Karpas-422 (cell line): Measurements from ENCODE around the gene LYPD6. TPM values are rescaled to one million over a fixed set of nuclear protein-coding genes. Genes with fewer than 3 reads are reported as not detected.

Experiments
- DNase-seq: peaks from one replicate; pipeline ENCODE4 v3.0.0-alpha.2; 2015
- H2AFZ ChIP-seq: fragments of 200-600 bp; sonication (generic); 2 replicates; pipeline ENCODE4 v1.6.1; 2014; ENCODE audit warnings: antibody characterized with exemption, low read length, mixed read lengths
- H3K27ac ChIP-seq: fragments of 200-600 bp; sonication (generic); 2 replicates; pipeline ENCODE4 v1.5.1; 2014; ENCODE audit warnings: mild to moderate bottlenecking, low read length, moderate library complexity
- H3K27me3 ChIP-seq: fragments of 200-600 bp; sonication (generic); 2 replicates; pipeline ENCODE4 v1.6.1; 2014; ENCODE audit warnings: low read length, mixed read lengths
- H3K36me3 ChIP-seq: fragments of 200-600 bp; sonication (generic); 2 replicates; pipeline ENCODE4 v1.6.1; 2014; ENCODE audit warnings: low read length, mixed read lengths; ENCODE audit not compliant: insufficient read depth
- H3K4me1 ChIP-seq: fragments of 200-600 bp; sonication (generic); 2 replicates; pipeline ENCODE4 v1.6.1; 2014; ENCODE audit warnings: mild to moderate bottlenecking, low read length, mixed read lengths
- H3K4me2 ChIP-seq: fragments of 200-600 bp; sonication (generic); 2 replicates; pipeline ENCODE4 v1.6.1; 2014; ENCODE audit warnings: low read length, low read depth, mild to moderate bottlenecking; ENCODE audit not compliant: poor library complexity, severe bottlenecking
- H3K4me3 ChIP-seq: fragments of 200-600 bp; sonication (generic); 2 replicates; pipeline ENCODE4 v1.5.1; 2014; ENCODE audit warnings: mild to moderate bottlenecking, antibody characterized with exemption, low read length, mixed read lengths
- H3K79me2 ChIP-seq: fragments of 200-600 bp; sonication (generic); 2 replicates; pipeline ENCODE4 v1.6.1; 2014; ENCODE audit warnings: mild to moderate bottlenecking, low read length, mixed read lengths
- H3K9ac ChIP-seq: fragments of 200-600 bp; sonication (generic); 2 replicates; pipeline ENCODE4 v1.6.0; 2014; ENCODE audit warnings: low read length
- H3K9me2 ChIP-seq: fragments of 200-600 bp; sonication (generic), shearing (Covaris generic); replicated peaks from 2 replicates; pipeline ENCODE4 v1.6.0; 2014; ENCODE audit warnings: mild to moderate bottlenecking, low read length, moderate library complexity; ENCODE audit not compliant: insufficient read depth
- H3K9me3 ChIP-seq: fragments of 300-700, 200-600 bp; sonication (generic); 2 replicates; pipeline ENCODE4 v1.6.1; 2014; ENCODE audit warnings: low read length, mixed read lengths
- H4K20me1 ChIP-seq: fragments of 200-600 bp; sonication (generic); 2 replicates; pipeline ENCODE4 v1.6.1; 2014; ENCODE audit warnings: mild to moderate bottlenecking, antibody characterized with exemption, low read length, low read depth; ENCODE audit not compliant: insufficient read depth
- total RNA-seq: library from RNA; depleted of rRNA; stranded (reverse); fragments of >200 nt; shearing (Covaris generic); gene quantifications from 2 replicates; pipeline ENCODE4 v1.2.3, GENCODE V29; 2014; ENCODE audit warnings: low replicate concordance

The LYPD6 gene
- total RNA-seq, 1 experiment from 2014 or later, result not detected

DNA sequence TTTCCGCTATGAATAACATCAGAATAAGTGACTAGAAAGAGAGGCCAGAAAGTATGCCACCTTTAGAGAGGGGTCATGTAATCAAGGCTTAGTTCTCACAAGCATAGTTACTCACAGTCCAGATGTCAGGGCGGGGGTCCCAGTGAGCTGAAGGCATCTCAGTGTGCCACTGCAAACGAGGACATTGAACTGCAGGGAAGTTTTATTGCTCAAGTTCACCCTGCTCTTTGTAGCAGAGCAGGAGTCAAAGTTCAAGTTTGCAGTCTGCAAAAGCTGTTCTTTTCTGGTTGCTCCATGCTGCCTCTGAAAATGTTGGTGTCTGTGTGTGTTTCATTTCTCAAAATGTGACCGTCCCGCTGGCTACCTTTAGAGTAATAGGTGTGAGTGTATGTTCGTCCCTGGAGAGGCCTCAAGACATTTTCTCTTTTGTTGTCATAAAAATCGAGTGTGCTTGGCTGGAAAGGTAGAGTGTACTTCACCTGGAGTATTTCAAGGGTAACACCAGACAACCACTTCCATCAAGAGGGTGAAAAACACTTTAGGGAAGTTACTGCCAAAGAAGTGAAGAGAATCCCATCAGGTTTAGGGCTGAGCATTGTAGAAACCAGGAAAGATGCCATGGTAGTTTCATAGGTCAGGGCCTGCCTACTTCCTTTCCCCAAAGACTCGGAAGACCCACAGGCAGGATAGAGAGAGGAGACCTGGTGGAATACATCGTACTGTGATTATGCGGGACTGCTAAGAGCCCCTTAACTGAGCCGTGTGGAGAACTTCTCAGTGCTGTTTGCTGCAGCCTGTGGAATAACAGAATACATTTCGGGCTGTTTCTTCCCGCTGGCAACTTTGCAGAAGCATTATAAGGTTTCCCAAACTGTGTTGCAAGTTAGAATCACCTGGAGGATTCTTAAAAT is 89.9 kb downstream of the LYPD6 start:
- Histone ChIP-seq H2AFZ (no peak overlapping the region), H3K9me2 (no peaks in the 10 kb centered on the region), H3K9ac (no peak overlapping the region), H3K79me2 (no peaks in the 10 kb centered on the region), H3K4me2 (no peak overlapping the region), H3K36me3 (no peaks in the 10 kb centered on the region), H3K9me3 (no peaks in the 10 kb centered on the region), H4K20me1 (no peaks in the 10 kb centered on the region), H3K4me3 (no peak overlapping the region), H3K27me3 (no peaks in the 10 kb centered on the region), H3K4me1 (no peaks in the 10 kb centered on the region), H3K27ac (no peak overlapping the region)
- no peak for DNase-seq

DNA sequence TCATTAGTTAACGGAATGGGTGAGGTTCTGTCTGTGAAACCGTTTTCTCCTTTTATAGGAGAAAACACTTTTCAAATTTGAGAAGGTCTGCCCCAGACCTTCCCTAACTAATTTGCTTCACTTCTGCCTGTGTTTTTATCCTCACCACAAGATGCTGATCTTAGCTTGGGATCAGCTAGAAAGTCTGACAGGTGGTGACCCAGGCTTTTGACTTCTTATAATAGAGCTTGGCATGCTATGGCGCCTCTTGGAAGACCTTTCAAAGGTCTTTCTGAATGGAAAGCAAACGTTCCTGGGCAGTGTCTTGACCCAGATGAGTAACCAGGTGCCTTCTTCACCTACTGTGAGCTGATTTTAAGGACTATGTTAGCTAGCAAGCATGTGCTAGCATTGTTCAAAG is 91.4 kb downstream of the LYPD6 start:
- no peaks in the 10 kb centered on the region for H3K4me1 ChIP-seq
- H3K36me3 ChIP-seq, result no peaks in the 10 kb centered on the region
- no peak overlapping the region for H3K4me3 ChIP-seq
- H3K27ac ChIP-seq, result no peak overlapping the region
- H3K27me3 ChIP-seq, result no peaks in the 10 kb centered on the region
- no peak for DNase-seq
- no peaks in the 10 kb centered on the region for H3K9me3 ChIP-seq
- no peaks in the 10 kb centered on the region for H4K20me1 ChIP-seq
- H3K4me2 ChIP-seq, result no peak overlapping the region
- H3K9ac ChIP-seq, result no peak overlapping the region
- H2AFZ ChIP-seq, result no peak overlapping the region
- H3K9me2 ChIP-seq, result no peaks in the 10 kb centered on the region
- H3K79me2 ChIP-seq, result no peaks in the 10 kb centered on the region

- no peaks in the 10 kb centered on the region for H3K27me3 ChIP-seq
- H3K4me2 ChIP-seq, result no peak overlapping the region
- no peaks in the 10 kb centered on the region for H3K36me3 ChIP-seq
- no peaks in the 10 kb centered on the region for H4K20me1 ChIP-seq
- no peaks in the 10 kb centered on the region for H3K4me1 ChIP-seq
- H3K27ac ChIP-seq, result no peak overlapping the region
- no peak overlapping the region for H2AFZ ChIP-seq
- no peak overlapping the region for H3K9ac ChIP-seq
- no peaks in the 10 kb centered on the region for H3K9me3 ChIP-seq
- no peaks in the 10 kb centered on the region for H3K79me2 ChIP-seq
- no peak overlapping the region for H3K4me3 ChIP-seq
- no peak for DNase-seq
- H3K9me2 ChIP-seq, result no peaks in the 10 kb centered on the region
Observed at GRCh38 chr2:149422337-149422990, 92.1 kb downstream of the LYPD6 start.

- Histone ChIP-seq H3K27ac (no peak overlapping the region), H3K79me2 (no peaks in the 10 kb centered on the region), H3K9ac (no peak overlapping the region), H3K4me2 (no peak overlapping the region), H3K4me3 (no peak overlapping the region), H4K20me1 (no peaks in the 10 kb centered on the region), H2AFZ (no peak overlapping the region), H3K36me3 (no peaks in the 10 kb centered on the region), H3K9me2 (no peaks in the 10 kb centered on the region), H3K4me1 (no peaks in the 10 kb centered on the region), H3K9me3 (no peaks in the 10 kb centered on the region), H3K27me3 (no peaks in the 10 kb centered on the region)
- no peak for DNase-seq
Observed at GRCh38 chr2:149422991-149423338, 92.6 kb downstream of the LYPD6 start.

GRCh38 chr2:149423630-149424029 is 93.2 kb downstream of the LYPD6 start:
- no peak overlapping the region for H3K27ac ChIP-seq
- H3K4me3 ChIP-seq, result no peak overlapping the region
- no peak overlapping the region for H3K4me2 ChIP-seq
- no peak overlapping the region for H2AFZ ChIP-seq
- no peaks in the 10 kb centered on the region for H4K20me1 ChIP-seq
- no peaks in the 10 kb centered on the region for H3K36me3 ChIP-seq
- H3K27me3 ChIP-seq, result no peaks in the 10 kb centered on the region
- H3K9ac ChIP-seq, result no peak overlapping the region
- H3K9me3 ChIP-seq, result no peaks in the 10 kb centered on the region
- H3K79me2 ChIP-seq, result no peaks in the 10 kb centered on the region
- no peaks in the 10 kb centered on the region for H3K4me1 ChIP-seq
- no peak for DNase-seq
- H3K9me2 ChIP-seq, result no peaks in the 10 kb centered on the region

- Histone ChIP-seq H3K9ac (no peak overlapping the region), H3K4me2 (no peak overlapping the region), H3K36me3 (no peaks in the 10 kb centered on the region), H3K4me1 (no peaks in the 10 kb centered on the region), H3K79me2 (no peaks in the 10 kb centered on the region), H4K20me1 (no peaks in the 10 kb centered on the region), H3K9me3 (no peaks in the 10 kb centered on the region), H2AFZ (no peak overlapping the region), H3K9me2 (no peaks in the 10 kb centered on the region), H3K27me3 (no peaks in the 10 kb centered on the region), H3K27ac (no peak overlapping the region), H3K4me3 (no peak overlapping the region)
- peak; percentile 5 for DNase-seq
Observed at GRCh38 chr2:149427387-149427786, 97.0 kb downstream of the LYPD6 start.

- Histone ChIP-seq H3K36me3 (no peaks in the 10 kb centered on the region), H3K4me2 (no peak overlapping the region), H3K9ac (no peak overlapping the region), H4K20me1 (no peaks in the 10 kb centered on the region), H3K4me1 (no peaks in the 10 kb centered on the region), H2AFZ (no peak overlapping the region), H3K4me3 (no peak overlapping the region), H3K9me2 (no peaks in the 10 kb centered on the region), H3K79me2 (no peaks in the 10 kb centered on the region), H3K27ac (no peak overlapping the region), H3K27me3 (no peaks in the 10 kb centered on the region), H3K9me3 (no peaks in the 10 kb centered on the region)
- DNase-seq, result peak; percentile 31
Observed at GRCh38 chr2:149428783-149429182, 98.4 kb downstream of the LYPD6 start.

DNA sequence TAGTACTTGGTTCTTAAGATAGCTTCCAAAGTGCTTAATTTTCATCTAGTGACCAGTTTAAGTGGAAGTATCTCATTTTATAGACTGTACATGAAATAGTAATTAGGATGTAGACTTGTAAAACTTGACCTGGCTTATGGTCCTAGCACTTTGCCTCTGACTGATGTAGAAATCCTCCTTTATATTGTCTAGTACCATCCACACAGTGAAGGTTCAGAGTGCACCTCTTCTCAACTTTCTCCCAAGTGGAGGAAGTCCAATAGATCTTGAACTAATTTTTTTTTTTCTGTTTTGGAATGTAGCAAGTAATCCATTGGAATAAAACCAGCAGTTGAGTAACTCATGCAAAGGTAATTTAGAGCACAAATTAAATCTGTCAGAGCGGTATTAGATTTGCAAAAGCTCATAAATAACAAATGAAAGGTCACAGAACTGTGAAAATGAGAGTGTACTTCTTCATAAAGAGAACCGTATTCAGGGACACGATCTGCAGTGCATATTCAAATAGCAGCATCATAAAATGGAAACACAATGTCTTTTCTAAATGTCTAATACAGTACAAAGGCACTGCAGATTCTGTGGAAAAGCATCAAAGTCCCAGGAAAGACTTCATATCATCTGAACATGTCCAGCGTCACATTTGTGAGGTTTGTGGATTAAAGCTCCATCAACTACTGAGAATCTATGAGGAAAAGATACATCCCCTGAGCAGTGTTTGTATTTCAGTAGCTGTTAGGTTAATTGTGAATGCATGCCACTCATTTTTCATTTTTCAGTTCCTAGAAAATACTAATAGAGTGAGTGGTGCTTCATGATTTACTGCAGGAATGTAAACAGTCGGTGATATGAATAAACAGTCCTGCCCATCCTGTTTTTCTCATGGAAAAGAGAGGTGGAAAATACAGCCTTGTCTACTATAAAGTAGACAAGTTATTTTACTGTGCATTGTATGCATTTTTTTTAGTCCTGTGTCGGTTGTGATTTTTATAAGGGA is 100.7 kb downstream of the LYPD6 start:
- H3K9me2 ChIP-seq, result no peaks in the 10 kb centered on the region
- DNase-seq, result peak; percentile 7

More for the DNA sequence above, 100.7 kb downstream of the LYPD6 start:
- H3K4me2 ChIP-seq, result no peak overlapping the region
- H3K9me3 ChIP-seq, result no peaks in the 10 kb centered on the region
- no peaks in the 10 kb centered on the region for H3K4me1 ChIP-seq
- no peaks in the 10 kb centered on the region for H3K79me2 ChIP-seq
- H2AFZ ChIP-seq, result no peak overlapping the region
- H3K27me3 ChIP-seq, result no peaks in the 10 kb centered on the region
- no peak overlapping the region for H3K27ac ChIP-seq
- H3K4me3 ChIP-seq, result no peak overlapping the region
- H3K36me3 ChIP-seq, result no peaks in the 10 kb centered on the region
- no peak overlapping the region for H3K9ac ChIP-seq
- no peaks in the 10 kb centered on the region for H4K20me1 ChIP-seq
